Gastrocnemius medialis (tissue), 4 donors: ENCODE results near the gene CACNA1C. TPM values are rescaled to one million over a fixed set of nuclear protein-coding genes. Genes with fewer than 3 reads are reported as not detected.

Source experiments
- ATAC-seq, 2 donors: fragments of 150-250 bp; one replicate each; pipeline ENCODE4 v1.9.1; 2016
- DNase-seq, 2 donors: peaks; one replicate each; pipeline ENCODE4 v3.0.0-alpha.2; 2019
- H3K27ac ChIP-seq, 4 donors: fragments of 200-600 bp; sonication (generic); 1 replicate in 1 of 4; 2 replicates in 3 of 4; pipeline ENCODE4 v1.5.1; 2016 to 2018; ENCODE audit warnings: mild to moderate bottlenecking in 2 of 4, moderate library complexity in 1 of 4
- H3K27me3 ChIP-seq, 3 donors: fragments of 200-600 bp; sonication (generic) in 2 of 3; 1 replicate in 1 of 3; 2 replicates in 2 of 3; pipeline versions ENCODE4 v1.5.1 to v1.6.0; 2016 to 2019; ENCODE audit warnings: mild to moderate bottlenecking in 1 of 3, moderate library complexity in 1 of 3
- H3K36me3 ChIP-seq, 2 donors: fragments of 200-600 bp; sonication (generic) in 1 of 2; one replicate each; pipeline ENCODE4 v1.5.1; 2017 to 2018
- H3K4me1 ChIP-seq, 2 donors: fragments of 200-600 bp; sonication (generic) in 1 of 2; one replicate each; pipeline ENCODE4 v1.5.1; 2016 to 2017; ENCODE audit warnings: mild to moderate bottlenecking in 2 of 2
- H3K4me3 ChIP-seq, 4 donors: fragments of 200-600 bp; sonication (generic) in 3 of 4; 1 replicate in 1 of 4; 2 replicates in 3 of 4; pipeline ENCODE4 v1.5.1; 2016 to 2019; ENCODE audit warnings: mild to moderate bottlenecking in 2 of 4
- H3K9me3 ChIP-seq, 3 donors: fragments of 200-600 bp; sonication (generic) in 2 of 3; 1 replicate in 1 of 3; 2 replicates in 2 of 3; pipeline ENCODE4 v1.5.1; 2016 to 2019
- CTCF ChIP-seq, 5 experiments: fragments of 450-650 bp in 3 of 5; fragments of 200-600 bp in 2 of 5; sonication (generic) in 2 of 5; IDR thresholded peaks in 4 of 5; conservative IDR thresholded peaks in 1 of 5; 1 replicate in 4 of 5; 2 replicates in 1 of 5; pipeline ENCODE4 v1.5.1; 2016 to 2019; ENCODE audit warnings: antibody characterized with exemption in 5 of 5, mild to moderate bottlenecking in 3 of 5, moderate library complexity in 3 of 5
- POLR2A ChIP-seq, 2 donors: fragments of 450-650 bp; IDR thresholded peaks; one replicate each; pipeline ENCODE4 v1.6.1; 2017; ENCODE audit warnings: antibody characterized with exemption in 2 of 2, mild to moderate bottlenecking in 2 of 2, moderate library complexity in 2 of 2
- in situ Hi-C, 4 donors: fragments of 200-750 bp; cut with MboI; loops; one replicate each; pipeline versions ENCODE4 v1.15.0 to v1.8.0; 2017; ENCODE audit warnings: low sequenced_read_pairs in 4 of 4
- intact Hi-C: fragments of 100-400 bp; cut with DNase I; formaldehyde crosslinking; loops from one replicate; pipeline ENCODE4 v1.15.1; 2023; ENCODE audit warnings: low total_unique reads
- total RNA-seq, 4 donors: library from RNA; depleted of rRNA; stranded (reverse); fragments of >200 nt; gene quantifications; one replicate each; pipeline versions ENCODE4 v1.1.0 to v1.2.3, GENCODE V29; 2016

CACNA1C gene
- total RNA-seq, 4 donors from 2014 or later: 0.80 to 1.8 (median 0.91) TPM

DNA sequence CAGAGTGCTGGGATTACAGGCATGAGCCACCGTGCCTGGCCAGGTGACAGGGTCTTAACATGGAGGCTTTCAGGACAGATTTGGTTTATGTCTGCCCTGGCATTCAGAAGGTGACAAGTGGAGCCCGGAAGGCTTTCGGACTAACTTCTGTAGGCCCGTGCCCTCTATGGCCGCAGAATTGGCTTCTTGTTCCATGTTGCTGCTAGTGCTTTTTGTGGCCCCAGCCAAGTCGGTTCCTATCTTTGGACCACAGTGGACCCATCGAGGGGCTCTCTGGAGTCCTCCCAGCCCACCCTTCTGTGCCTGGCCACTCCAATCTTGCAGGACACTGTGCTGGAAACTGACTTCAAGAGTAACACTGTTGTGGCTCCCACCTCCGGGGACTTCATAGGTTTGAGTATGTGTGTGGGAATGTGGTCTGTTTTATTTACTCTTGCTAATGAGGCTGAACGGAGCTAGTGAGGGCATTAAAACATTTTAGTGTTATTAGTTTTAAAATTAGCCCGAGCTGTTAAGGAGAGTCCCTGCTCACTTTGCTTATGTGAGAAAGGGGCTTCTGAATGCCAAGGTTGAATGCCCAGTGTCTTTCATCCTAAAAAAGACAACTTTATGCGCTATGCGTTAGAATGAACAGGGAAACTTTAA lies 245.9 kb downstream of the CACNA1C start:
- H3K36me3 ChIP-seq: no peaks in the 10 kb centered on the region
- no peak for DNase-seq
- H3K9me3 ChIP-seq: no peaks in the 10 kb centered on the region
- no peaks in the 10 kb centered on the region for H3K4me1 ChIP-seq
- ATAC-seq: no peak
- intact Hi-C loops: no loop called here
- TF ChIP-seq POLR2A (IDR thresholded peaks at IDR 0.05) (no peak), CTCF (IDR thresholded peaks at IDR 0.05 in 4 of 5, conservative IDR thresholded peaks at IDR 0.05 in 1 of 5) (no peak)
- no peaks in the 10 kb centered on the region for H3K27me3 ChIP-seq
- no peak overlapping the region for H3K27ac ChIP-seq
- in situ Hi-C loops: loop anchor here in 1 of 4 donors (25.0 kb wide), 1 partner anchor 486 kb away; the partner anchor contains the start of gene LRTM2
- no peak overlapping the region for H3K4me3 ChIP-seq

DNA sequence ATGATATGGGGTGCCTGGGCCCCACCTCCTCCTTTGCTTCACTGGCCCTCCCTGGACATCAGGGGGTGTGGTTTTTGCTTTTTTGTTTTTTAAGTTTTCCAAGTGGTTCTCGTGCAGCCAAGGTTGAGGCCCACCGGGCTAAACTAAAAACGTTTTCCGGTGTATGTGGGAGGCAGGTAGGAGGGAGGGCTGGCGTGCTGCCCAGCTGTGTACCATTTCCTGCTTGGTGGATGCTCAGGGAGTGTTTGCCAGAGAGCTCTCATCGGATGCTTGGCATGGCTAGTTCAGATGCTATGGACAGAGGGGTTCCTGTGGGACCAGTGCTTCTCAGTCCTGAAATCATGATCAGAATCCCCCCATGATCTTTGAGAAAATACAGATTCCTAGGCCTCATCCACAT lies 246.4 kb downstream of the CACNA1C start:
- no peak for ATAC-seq
- Histone ChIP-seq H3K4me1 (no peaks in the 10 kb centered on the region), H3K36me3 (no peaks in the 10 kb centered on the region), H3K4me3 (no peak overlapping the region), H3K27ac (no peak overlapping the region), H3K9me3 (no peaks in the 10 kb centered on the region), H3K27me3 (no peaks in the 10 kb centered on the region)
- DNase-seq: no peak
- no peak for TF ChIP-seq CTCF (IDR thresholded peaks at IDR 0.05 in 4 of 5, conservative IDR thresholded peaks at IDR 0.05 in 1 of 5)
- TF ChIP-seq POLR2A (IDR thresholded peaks at IDR 0.05): no peak
- in situ Hi-C loops (loop anchor here in 1 of 4 donors (25.0 kb wide), 1 partner anchor 487 kb away; the partner anchor contains the start of gene LRTM2), intact Hi-C loops (no loop called here)

GRCh38 chr12:2300168-2300567 lies 247.4 kb downstream of the CACNA1C start:
- intact Hi-C loops: no loop called here
- TF ChIP-seq CTCF (IDR thresholded peaks at IDR 0.05 in 4 of 5, conservative IDR thresholded peaks at IDR 0.05 in 1 of 5) (no peak), POLR2A (IDR thresholded peaks at IDR 0.05) (no peak)

DNA sequence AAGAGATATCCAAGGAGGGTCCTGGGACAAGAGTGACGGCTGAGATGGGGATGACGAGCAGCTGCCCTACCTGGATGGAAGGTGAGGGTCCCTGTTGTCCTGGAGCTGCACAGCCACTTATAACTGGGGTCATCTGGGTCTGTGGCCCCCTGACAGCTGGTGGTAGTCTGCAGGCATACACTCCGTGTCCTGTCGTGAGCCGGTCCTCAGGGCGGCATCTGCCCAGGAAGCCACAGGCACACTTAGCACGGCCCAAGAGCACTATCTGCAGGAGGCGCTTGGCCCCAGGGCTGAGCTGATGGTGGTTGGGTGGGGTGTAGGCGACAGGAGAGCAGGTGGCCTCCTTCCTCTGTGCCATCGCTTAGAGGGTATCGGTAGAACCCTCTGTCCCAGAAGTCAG lies 248.1 kb downstream of the CACNA1C start:
- in situ Hi-C loops: no loop called here
- ATAC-seq (no peak), DNase-seq (no peak)
- no peak overlapping the region for H3K27ac ChIP-seq
- no peak overlapping the region for H3K4me3 ChIP-seq
- H3K27me3 ChIP-seq: no peaks in the 10 kb centered on the region
- H3K36me3 ChIP-seq: no peaks in the 10 kb centered on the region
- intact Hi-C loops: no loop called here
- no peak for TF ChIP-seq CTCF (IDR thresholded peaks at IDR 0.05 in 4 of 5, conservative IDR thresholded peaks at IDR 0.05 in 1 of 5)
- no peak for TF ChIP-seq POLR2A (IDR thresholded peaks at IDR 0.05)
- H3K9me3 ChIP-seq: no peaks in the 10 kb centered on the region
- no peaks in the 10 kb centered on the region for H3K4me1 ChIP-seq

More at GRCh38 chr12:2300168-2300567, 247.4 kb downstream of the CACNA1C start:
- ATAC-seq (no peak), DNase-seq (no peak)
- no peak overlapping the region for H3K27ac ChIP-seq
- H3K36me3 ChIP-seq: no peaks in the 10 kb centered on the region
- H3K4me3 ChIP-seq: no peak overlapping the region
- no peaks in the 10 kb centered on the region for H3K9me3 ChIP-seq
- H3K4me1 ChIP-seq: no peaks in the 10 kb centered on the region
- no peaks in the 10 kb centered on the region for H3K27me3 ChIP-seq
- in situ Hi-C loops: no loop called here
